OCI-LY1 (cell line): Measurements from ENCODE around the gene PRMT7.

Experiments
- H2AFZ ChIP-seq: fragments of 200-600 bp; sonication (generic), shearing (Covaris generic); 2 replicates; pipeline ENCODE4 v1.6.0; 2014; ENCODE audit warnings: antibody characterized with exemption, mild to moderate bottlenecking, low read length
- H3F3A ChIP-seq: fragments of 200-600 bp; sonication (generic), shearing (Covaris generic); 2 replicates; pipeline ENCODE4 v1.6.0; 2014; ENCODE audit warnings: mild to moderate bottlenecking, antibody characterized with exemption, low read length, moderate library complexity; ENCODE audit not compliant: insufficient read depth
- H3K27ac ChIP-seq: fragments of 200-600 bp; sonication (generic); 2 replicates; pipeline ENCODE4 v1.5.1; 2014; ENCODE audit warnings: low read length, mixed run types, mild to moderate bottlenecking, low read depth; ENCODE audit not compliant: poor library complexity, severe bottlenecking
- H3K27me3 ChIP-seq: fragments of 200-600 bp; sonication (generic); 2 replicates; pipeline ENCODE4 v1.6.0; 2014; ENCODE audit warnings: antibody characterized with exemption, mild to moderate bottlenecking, low read length, moderate library complexity; ENCODE audit not compliant: insufficient read depth
- H3K36me3 ChIP-seq: fragments of 200-600 bp; sonication (generic); 2 replicates; pipeline ENCODE4 v1.6.1; 2014; ENCODE audit warnings: mild to moderate bottlenecking, antibody characterized with exemption, low read length, moderate library complexity, mixed read lengths; ENCODE audit not compliant: insufficient read depth
- H3K4me1 ChIP-seq: fragments of 200-600 bp; sonication (generic); 2 replicates; pipeline ENCODE4 v1.5.1; 2014; ENCODE audit warnings: mild to moderate bottlenecking, low read length, moderate library complexity; ENCODE audit not compliant: insufficient read depth, severe bottlenecking
- H3K4me2 ChIP-seq: fragments of 200-600 bp; sonication (generic), shearing (Covaris generic); 2 replicates; pipeline ENCODE4 v1.6.1; 2014; ENCODE audit warnings: low read length
- H3K4me3 ChIP-seq: fragments of 200-600 bp; sonication (generic); 2 replicates; pipeline ENCODE4 v1.5.1; 2014; ENCODE audit warnings: low read length, low read depth, mild to moderate bottlenecking, mixed read lengths; ENCODE audit not compliant: poor library complexity, severe bottlenecking
- H3K79me2 ChIP-seq: fragments of 200-600 bp; shearing (Covaris generic); 2 replicates; pipeline ENCODE4 v1.6.1; 2016; ENCODE audit warnings: mixed run types, low read length, mixed read lengths; ENCODE audit not compliant: insufficient read depth
- H3K9ac ChIP-seq: fragments of 200-600 bp; sonication (generic), shearing (Covaris generic); 2 replicates; pipeline ENCODE4 v1.6.1; 2014; ENCODE audit warnings: mild to moderate bottlenecking, low read length, mixed read lengths
- H3K9me2 ChIP-seq: fragments of 200-600 bp; sonication (generic), shearing (Covaris generic); 2 replicates; pipeline ENCODE4 v1.6.1; 2014; ENCODE audit warnings: low read depth, mild to moderate bottlenecking, low read length, mixed read lengths
- H3K9me3 ChIP-seq: fragments of 200-600 bp; shearing (Covaris generic); 2 replicates; pipeline ENCODE4 v1.6.1; 2014; ENCODE audit warnings: low read length, mixed read lengths
- H4K20me1 ChIP-seq: fragments of 200-600 bp; sonication (generic), shearing (Covaris generic); 2 replicates; pipeline ENCODE4 v1.6.0; 2016; ENCODE audit warnings: mild to moderate bottlenecking, low read length; ENCODE audit not compliant: insufficient read depth
- CTCF ChIP-seq: fragments of 200-600 bp; sonication (generic), shearing (Covaris generic); IDR thresholded peaks from 2 replicates; pipeline ENCODE4 v1.5.1; 2017; ENCODE audit warnings: mild to moderate bottlenecking, antibody characterized with exemption, low read length, moderate library complexity, mixed read lengths
- EZH2 ChIP-seq: fragments of 200-600 bp; sonication (generic), shearing (Covaris generic); IDR thresholded peaks from 2 replicates; pipeline ENCODE4 v1.8.0; 2017; ENCODE audit warnings: borderline replicate concordance, mixed run types, mild to moderate bottlenecking, antibody characterized with exemption, low read length, moderate library complexity, mixed read lengths

The PRMT7 gene

GRCh38 chr16:68346892-68347480, 36.2 kb downstream of the PRMT7 start:
- H2AFZ ChIP-seq, result no peak overlapping the region
- no peaks in the 10 kb centered on the region for H3K27me3 ChIP-seq
- no peaks in the 10 kb centered on the region for H4K20me1 ChIP-seq
- H3K4me1 ChIP-seq, result peaks cover 18% of the 10 kb centered on the region
- H3K4me3 ChIP-seq, result no peak overlapping the region
- no peaks in the 10 kb centered on the region for H3F3A ChIP-seq
- no peaks in the 10 kb centered on the region for H3K9me3 ChIP-seq
- peak overlapping the region; percentile 62 for H3K27ac ChIP-seq
- no peaks in the 10 kb centered on the region for H3K79me2 ChIP-seq
- no peak overlapping the region for H3K4me2 ChIP-seq
- H3K9me2 ChIP-seq, result no peaks in the 10 kb centered on the region
- TF ChIP-seq EZH2 (no peak), CTCF (no peak)
- peaks cover 88% of the 10 kb centered on the region for H3K36me3 ChIP-seq
- no peak overlapping the region for H3K9ac ChIP-seq

- no peak for TF ChIP-seq CTCF
- TF ChIP-seq EZH2, result no peak
- Histone ChIP-seq H3K79me2 (no peaks in the 10 kb centered on the region), H3K27ac (peak overlapping the region; percentile 62), H2AFZ (no peak overlapping the region), H3K4me3 (no peak overlapping the region), H3K4me1 (peaks cover 18% of the 10 kb centered on the region), H3K4me2 (no peak overlapping the region), H4K20me1 (no peaks in the 10 kb centered on the region), H3F3A (no peaks in the 10 kb centered on the region), H3K9me3 (no peaks in the 10 kb centered on the region), H3K9me2 (no peaks in the 10 kb centered on the region), H3K27me3 (no peaks in the 10 kb centered on the region), H3K36me3 (peaks cover 88% of the 10 kb centered on the region), H3K9ac (no peak overlapping the region)
These were observed 36.8 kb downstream of the PRMT7 start for GRCh38 chr16:68347605-68348004.

GRCh38 chr16:68348639-68349445, 38.0 kb downstream of the PRMT7 start:
- no peaks in the 10 kb centered on the region for H3K9me3 ChIP-seq
- H3K4me1 ChIP-seq, result peaks cover 18% of the 10 kb centered on the region
- no peak for TF ChIP-seq CTCF
- TF ChIP-seq EZH2, result no peak
- H3F3A ChIP-seq, result no peaks in the 10 kb centered on the region
- no peak overlapping the region for H3K9ac ChIP-seq
- no peaks in the 10 kb centered on the region for H3K9me2 ChIP-seq
- H4K20me1 ChIP-seq, result no peaks in the 10 kb centered on the region
- H3K4me2 ChIP-seq, result no peak overlapping the region
- H2AFZ ChIP-seq, result no peak overlapping the region
- H3K4me3 ChIP-seq, result no peak overlapping the region
- H3K79me2 ChIP-seq, result no peaks in the 10 kb centered on the region
- no peaks in the 10 kb centered on the region for H3K27me3 ChIP-seq
- no peak overlapping the region for H3K27ac ChIP-seq
- peaks cover 91% of the 10 kb centered on the region for H3K36me3 ChIP-seq
